NCI-H1092 (cell line): Measurements from ENCODE around the gene LRRC3C.
"Not testable (repeated sequence)": the region's sequence is repeated elsewhere in the genome, so short reads cannot be mapped to it uniquely, and the experiment has no call there.

ENCODE experiments used
- DNase-seq: peaks from one replicate; lab custom pipeline; 2025; lab: John Stamatoyannopoulos, UW

LRRC3C gene

DNA sequence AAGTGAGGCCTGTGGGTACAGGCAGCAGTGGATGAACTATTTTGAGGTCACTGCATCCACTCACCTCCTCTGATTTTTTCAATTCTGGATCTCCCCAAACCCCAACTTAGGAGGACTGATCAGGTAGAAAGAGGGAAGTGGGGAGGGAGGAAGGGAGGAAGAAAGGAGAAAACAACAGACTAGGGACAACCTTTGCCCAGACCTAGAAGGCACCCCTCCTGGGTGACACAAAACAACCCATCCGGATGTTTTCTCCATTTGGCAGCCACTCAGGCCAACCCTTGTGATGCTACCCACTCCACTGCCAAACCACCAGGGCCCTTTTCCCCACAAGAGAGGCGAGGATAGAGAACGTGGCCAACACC is 2.9 kb upstream of the LRRC3C start:
- no peak for DNase-seq

DNA sequence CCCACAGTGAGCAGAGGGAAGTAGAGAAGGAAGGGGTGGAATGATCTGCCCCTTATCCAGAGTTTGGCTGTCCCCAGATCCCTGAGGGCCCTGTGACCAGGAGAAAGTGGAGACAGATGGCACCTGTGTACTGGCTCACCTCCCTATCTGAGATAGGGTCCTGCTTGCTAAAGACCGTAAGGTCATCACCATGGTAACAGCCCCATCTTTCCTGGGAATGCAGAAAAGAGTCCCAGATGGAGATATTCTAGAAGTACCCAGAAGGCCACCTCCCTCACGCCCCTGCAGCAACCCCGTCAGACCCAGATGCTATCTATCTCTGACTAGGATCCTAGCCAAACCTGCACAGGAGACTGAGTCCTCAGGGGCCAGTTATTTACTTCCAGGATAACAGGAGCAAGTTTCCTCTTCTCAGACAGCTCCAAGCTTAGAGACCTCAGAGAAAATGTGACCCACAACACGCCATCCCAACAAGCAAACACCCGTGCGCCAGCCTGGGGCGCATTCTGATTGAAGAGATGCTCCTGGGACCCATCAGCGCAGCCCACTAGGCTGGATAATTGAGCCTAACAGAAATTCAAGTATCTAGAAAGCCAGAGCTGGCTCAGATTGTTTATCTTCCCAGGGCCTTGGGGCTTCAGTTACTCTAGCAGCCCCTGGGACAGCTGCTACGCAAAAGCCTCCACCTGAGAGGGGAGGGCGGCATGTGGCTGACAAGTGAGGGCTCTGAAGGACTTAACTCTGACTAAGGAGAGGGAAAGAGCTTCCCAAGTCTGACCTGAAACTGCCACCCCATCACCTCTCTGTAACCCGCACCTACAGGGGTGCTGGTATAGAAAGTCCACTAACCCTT is 2.0 kb upstream of the LRRC3C start:
- DNase-seq, result no peak

DNA sequence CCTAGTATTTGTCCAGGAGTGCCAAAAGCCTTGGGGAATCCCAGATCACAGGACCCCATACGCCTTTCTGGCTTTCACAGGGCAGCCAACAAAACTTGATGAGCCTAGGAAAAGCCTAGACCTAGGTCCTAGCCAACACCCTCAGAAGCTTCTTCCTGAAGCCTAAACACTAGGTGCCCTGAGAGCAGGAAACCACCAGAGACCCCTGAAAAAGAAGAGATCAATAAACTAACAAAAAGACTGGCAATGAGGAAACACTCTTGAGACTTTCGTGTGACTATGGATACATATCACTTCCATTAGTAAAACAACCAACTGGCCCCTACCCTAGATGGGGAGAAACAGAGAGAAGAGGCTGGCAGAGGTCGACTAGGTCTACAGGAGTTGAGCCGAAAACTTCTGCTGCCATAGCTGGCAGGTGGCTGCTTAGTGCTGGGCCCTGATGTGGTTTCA is 1.4 kb upstream of the LRRC3C start:
- DNase-seq, result no peak

DNA sequence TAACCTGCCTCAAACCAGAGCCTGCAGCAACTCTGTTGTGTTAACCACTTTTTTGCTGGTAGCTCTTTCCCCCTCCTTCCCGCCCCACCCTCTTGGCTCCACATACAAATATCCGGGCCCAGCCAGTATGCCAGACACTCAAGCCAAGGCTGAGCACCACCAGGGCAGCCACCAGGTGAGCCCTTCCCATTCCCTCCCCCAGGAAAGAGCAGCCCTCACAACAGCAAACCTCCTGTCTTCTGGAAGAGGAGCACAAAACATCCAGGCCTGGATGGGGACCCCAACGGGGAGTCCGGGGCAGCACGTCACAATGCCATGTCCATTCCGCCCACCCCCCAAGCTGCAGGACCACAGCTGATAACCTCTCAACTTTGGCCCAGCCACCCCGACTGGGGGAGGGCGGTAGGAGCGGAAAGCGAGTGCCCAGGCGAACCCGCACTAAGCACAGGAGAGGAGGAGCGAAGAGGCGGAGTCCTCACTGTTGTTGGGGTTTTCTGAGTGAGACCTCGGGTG is 888 bp upstream of the LRRC3C start:
- no peak for DNase-seq

DNA sequence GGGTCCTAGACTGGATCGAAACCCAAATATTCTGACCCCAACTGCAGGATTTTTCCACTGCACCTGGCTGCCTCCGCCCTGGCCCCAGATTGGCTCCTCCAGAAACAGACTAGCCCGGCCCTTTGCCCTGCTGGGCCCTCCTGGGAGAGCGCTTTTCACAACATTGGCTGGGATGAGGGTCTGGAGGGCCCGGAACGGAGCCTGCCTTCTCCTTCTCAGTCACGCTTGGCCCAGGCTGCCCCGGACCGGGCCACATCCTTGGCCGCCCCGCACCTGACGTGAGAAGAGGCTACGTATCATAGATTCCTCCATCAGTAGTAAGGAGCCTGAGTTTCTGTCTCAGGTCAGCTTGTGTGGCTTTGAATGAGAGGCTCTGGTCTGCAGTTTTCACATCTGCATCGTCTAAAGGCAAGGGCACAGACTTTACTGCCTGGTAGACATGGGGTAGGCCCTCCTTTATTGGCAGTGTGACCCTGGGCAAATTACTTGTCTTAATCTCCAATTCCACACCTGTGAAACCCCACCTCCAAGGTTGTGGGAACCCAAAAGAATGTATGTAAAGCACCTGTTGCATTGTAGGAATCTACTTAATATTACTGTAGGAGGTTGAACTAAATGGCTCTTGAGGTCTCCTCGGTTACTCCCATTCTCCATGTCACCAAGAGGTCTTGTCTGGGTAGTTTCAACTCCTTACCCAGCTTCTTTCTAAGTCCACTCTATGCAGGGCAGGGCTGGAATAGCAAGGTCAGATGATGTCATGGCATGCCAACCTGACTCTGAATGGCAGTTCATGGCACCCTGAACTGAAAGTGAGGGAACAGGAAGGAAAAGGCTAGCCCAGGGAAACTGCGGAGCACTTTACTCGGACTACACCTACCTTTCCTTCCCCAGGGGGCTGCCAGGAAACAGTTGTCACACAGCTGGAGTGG is 661 bp downstream of the LRRC3C start:
- DNase-seq, result no peak

DNA sequence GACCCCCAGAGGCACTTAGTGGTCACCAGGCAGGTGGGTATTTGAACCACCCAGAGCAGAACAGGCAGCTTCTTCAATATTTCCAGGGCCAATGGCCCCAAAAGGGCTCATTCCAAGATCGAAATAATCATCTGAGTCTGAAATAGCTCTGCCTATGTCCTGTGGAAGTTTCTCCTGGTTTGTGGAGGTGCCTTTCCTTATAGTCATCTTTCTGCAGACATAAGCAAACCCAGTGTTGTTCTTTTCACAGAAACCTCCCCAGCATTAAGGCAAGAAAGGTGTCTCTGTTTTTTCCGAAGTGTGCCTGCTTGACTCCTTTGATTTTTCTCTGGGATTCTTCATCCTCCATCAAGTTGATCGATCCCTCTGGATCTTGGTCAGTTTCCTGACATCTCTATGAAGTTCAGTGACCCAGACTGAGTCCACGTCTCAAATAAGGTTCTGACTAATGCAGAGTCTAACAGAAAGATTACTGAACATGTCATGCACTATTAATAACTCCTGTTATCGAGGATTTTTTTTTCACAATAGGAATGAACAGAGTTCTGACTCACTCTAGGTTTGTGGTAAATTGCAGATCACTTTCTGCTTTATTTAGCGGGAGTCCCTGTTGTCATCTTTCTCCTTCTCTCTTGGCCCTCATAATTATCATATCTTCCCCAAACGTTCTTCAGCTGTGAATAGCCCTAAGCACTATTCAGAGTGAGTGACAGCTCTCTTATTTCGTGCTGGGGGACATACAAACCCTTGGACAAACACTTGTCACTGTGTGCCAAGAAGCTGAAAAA is 1.5 kb downstream of the LRRC3C start:
- no peak for DNase-seq

DNA sequence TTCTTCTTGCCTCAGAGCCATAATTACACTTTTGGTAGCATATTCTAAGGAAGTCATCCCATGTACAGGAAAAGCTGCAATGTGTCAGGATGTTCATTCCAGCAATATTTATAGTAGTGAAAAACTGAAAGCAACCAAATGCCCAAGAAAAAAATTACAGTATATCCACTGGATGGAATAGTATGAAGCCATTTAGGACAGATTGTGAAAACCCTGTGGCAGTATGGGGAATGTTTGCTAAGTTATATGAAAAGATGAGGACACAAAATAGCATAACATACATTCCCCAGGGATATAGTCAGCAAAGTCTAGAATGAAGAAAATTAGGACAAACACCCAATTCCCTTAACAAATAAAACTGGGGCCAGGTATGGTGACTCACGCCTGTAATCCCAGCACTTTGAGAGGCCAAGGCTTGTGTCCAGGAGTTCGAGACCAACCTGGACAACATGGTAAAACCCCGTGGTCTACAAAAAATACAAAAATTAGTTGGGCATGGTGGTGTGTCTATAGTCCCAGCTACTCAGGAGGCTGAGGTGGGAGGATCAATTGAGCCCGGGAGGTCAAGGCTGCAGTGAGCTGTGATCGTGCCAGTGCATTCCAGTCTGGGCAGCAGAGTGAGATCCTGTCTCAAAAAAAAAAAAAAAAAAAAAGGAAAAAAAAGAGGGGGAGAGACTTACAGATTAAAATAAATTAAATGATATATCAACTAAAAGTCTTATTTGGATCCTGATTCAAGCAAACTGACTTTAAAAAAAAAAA is 2.3 kb downstream of the LRRC3C start:
- DNase-seq, result no peak

DNA sequence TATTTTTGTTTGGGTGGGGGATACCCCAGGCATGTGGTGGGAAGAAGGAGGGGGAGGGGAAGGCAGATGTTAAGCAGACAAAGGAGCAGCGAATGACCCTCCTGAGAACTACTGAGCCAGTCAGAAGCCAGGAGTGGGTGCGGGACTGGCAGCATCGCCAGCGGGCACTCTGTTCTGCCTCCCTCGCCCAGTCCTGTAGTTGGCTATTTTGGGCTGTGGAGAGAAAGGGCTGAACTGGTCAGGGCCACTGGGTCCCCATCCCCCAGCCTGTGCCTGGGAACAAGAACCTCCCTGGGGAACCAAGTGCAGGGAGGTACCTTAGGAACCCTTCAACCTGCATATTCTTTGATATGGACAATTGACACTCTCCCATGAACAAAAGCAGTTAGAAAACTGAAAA is 6.4 kb downstream of the LRRC3C start:
- DNase-seq, result no peak

DNA sequence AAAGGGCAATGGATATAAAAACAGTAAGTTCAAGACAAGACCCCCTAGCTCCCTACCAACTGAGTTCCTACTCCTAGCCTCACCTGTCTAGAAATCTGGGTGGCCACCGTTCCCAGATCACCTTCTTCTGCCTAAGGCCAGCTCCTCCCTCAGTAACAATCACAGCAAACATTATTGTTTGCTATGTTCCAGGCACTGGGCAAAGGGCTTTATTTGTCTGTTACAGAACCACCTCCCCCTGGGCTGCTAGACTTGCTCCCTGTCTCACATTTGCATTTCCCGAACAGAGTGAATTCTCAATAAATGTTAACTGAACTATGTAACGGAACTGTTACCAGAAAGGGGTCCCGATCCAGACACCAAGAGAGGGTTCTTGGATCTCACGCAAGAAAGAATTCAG is 6.8 kb downstream of the LRRC3C start:
- no peak for DNase-seq

DNA sequence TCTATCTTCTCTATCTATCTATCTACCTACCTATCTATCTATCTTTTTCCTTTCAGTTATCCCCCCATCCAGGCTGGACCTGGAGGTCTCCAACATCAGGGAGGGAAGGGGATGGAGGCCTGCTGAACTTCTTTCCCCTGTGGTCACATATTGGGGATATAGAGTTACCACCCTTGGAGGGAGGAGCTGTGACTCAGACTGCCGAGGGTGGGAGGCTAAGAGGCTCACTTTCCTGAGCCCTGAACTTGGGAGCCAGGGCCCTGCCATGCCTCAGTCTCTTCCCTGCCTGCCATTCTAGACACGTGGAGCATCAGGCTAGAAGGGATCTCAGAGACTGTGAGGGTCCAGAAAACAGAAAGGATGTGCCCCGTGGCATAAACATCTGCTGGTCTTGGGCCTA is 8.4 kb downstream of the LRRC3C start:
- DNase-seq, result no peak

DNA sequence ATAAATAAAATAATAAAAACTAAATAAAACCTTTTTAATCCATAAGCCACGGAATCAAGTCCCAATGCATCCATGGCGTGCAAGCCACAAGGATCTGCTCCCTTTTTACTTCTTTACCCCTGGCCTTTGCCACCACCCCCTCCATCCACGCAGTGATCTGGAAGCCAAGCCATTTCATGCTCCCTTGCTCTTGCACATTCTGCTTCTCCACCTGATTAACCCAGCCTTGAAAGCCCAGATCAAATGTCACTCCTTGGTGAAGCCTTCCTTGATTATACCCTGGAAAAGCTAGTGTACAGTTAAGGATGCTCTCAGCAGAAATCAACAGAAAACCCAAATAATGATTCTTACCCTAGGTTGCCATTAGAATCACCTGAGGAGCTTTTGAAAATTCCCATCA is 9.9 kb downstream of the LRRC3C start:
- no peak for DNase-seq

DNA sequence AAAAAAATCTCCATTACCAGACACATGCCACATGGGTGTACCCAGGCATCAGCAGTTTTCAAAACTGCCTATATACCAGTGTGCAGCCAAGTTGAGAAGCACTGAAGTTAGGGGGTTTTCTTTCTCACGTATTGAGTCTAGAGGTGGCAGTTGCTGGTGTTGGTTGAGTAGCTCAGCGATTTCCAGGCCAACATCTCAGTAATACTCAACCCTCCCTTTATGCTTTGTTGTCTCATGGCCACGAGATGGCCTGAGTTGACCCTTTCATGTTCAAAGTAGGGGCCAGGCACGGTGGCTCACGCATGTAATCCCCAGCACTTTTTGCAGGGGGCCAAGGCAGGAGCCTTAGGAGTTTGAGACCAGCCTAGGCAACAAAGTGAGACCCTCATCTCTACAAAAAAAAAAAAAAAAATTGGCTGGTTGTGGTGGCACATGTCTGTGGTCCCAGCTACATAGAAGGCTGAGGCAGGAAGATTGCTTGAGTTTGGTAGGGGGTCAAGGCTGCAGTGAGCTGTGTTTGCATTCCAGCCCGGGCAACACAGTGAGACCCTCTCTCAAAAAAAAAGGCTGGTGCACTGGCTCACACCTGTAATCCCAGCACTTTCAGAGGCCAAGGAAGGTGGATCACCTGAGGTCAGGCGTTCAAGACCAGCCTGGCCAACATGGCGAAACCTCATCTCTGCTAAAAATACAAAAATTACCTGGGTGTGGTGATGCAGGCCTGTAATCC is 10.8 kb downstream of the LRRC3C start:
- DNase-seq, result no peak

DNA sequence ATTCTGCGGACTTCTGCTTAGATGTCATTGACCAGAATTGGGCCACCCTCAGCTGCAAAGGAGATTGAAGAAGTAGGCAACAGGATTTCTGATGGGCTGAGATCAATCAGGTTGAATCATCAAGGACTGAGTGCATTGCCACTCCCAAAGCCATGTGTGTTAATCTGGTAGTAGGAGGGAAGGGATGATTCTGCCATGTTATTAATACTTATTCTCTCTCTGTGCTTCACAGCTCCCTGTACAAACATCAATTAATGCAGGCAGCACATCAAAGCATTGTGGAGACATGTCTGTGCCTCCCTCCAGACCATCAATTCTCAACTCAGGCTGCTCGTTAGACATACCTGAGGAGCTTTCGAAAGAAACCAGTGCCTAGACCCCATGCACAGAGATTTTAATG is 11.6 kb downstream of the LRRC3C start:
- no peak for DNase-seq

DNA sequence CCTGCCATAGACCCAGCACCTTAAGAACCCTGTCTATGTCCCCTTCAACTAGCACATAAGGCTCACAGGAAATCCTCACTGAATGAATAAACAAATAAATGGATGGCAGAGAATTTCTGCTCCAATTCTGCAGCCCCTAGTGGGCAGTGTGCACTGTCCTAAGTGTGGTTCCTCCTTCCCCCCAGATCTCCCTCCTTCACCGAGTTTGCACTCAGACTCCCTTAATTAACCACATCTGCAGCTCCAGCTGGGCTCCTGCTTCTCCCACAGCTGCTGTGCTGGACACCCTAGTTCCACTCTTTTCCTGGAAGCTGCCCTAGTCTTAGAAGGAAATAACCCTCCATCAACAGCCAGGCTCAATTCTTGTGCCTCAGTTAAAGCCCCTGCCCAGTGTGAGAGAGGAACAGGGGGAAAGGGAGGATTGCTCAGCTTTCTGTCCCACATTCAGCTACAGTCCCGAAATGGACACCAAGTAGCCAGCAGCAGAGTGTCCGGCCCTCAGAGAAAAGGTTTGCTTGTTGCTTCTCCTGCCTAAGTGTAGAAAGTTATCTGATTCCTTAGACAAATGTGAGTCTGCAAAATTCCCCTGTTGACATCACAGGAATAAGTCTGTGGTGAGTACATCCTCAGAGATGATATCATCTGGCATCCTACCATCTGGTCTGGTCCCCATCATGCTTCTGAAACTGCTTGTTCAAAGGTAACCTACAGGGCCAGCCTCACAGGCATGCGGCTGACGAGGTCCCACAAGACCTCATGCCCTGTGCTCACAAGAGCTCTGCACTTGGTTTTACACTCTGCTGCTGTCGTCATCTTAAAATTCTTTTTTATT is 12.3 kb downstream of the LRRC3C start:
- DNase-seq, result no peak

DNA sequence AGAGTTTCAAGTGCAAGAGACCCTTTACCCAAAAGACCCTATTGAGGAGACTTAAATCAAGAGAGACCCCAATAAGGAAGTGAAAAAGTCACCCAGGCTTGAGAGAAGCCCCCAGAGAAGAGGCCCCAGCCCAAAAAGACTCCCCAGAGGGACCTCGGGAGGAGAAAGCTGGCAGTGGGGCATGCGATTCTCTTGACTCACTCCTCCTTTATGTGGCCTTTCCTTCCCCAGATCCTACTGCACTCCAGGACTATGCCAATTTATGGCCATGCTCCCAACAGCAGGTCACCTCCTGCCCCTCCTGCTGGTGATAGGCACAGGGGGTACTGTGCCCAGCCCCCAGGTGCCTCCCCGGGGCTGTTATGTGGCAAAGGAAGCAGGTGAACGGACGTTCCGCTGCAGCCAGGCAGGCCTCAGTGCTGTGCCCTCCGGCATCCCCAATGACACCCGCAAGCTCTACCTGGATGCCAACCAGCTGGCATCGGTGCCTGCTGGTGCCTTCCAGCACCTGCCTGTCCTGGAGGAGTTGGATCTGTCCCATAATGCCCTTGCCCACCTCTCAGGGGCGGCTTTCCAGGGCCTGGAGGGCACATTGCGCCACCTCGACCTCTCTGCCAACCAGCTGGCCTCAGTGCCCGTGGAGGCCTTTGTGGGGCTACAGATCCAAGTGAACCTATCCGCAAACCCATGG is 16.3 kb downstream of the LRRC3C start:
- no peak for DNase-seq

DNA sequence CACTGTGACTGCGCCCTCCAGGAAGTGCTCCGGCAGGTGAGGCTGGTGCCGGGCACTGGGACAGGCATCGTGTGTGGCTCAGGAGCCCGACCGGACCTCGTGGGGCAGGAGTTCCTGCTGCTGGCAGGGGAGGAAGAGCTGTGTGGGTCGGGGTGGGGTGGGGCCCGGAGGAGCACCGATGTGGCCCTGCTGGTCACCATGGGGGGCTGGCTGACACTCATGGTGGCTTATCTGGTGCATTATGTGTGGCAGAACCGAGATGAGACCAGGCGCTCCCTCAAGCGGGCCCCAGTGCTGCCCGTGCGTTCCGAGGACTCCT is 16.8 kb downstream of the LRRC3C start:
- no peak for DNase-seq

DNA sequence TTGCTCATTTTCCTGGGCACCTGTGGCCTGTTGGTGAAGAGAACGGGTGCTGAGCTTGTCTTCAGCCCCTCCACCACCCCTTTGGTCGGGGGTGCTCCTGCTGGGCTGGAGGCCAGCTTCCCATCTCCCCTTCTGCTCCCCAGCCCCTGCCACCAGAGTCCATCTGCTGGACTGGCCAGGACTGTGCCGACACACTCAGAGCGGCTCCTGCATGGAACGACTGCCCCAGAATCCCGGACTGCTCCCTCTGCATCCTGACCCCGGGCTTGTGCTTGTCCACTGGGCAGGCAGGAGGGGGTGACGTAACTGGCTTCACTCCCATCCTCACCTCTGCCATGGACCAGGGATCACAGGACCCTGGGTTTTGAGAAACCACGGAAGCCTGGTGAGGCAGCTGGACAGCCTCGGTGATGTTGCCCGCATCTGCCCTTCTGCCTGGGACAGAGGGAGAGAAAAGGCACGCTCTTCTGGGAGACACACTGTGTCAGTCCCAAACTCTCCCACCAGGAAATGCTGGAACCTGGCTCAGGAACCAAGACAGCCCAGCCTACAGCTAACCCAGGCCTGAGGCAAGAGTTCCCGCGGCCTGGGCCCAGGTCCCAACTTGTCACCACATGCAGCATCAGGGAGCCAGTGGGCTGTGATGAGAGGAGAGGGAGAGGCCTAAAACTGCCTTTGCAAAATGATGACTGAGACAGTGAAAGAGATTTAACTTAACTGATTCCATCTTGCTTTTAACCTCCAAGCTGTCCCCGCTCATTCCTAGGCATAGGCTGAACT is 19.2 kb downstream of the LRRC3C start:
- no peak for DNase-seq

DNA sequence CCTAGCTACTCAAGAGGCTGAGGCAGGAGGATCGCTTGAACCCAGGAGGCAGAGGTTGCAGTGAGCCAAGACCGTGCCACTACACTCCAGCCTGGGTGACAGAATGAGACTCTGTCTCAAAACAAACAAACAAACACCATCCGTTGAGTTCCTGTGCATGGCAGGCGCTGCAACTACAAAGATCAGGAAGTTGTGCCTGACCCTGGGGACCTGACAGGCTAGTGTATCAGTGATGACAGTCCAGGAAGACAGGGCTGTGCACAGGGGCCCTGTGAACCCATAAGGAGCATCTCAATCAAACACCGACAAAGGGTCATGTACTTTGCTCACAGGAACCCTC is 20.9 kb downstream of the LRRC3C start:
- not testable (repeated sequence) for DNase-seq

DNA sequence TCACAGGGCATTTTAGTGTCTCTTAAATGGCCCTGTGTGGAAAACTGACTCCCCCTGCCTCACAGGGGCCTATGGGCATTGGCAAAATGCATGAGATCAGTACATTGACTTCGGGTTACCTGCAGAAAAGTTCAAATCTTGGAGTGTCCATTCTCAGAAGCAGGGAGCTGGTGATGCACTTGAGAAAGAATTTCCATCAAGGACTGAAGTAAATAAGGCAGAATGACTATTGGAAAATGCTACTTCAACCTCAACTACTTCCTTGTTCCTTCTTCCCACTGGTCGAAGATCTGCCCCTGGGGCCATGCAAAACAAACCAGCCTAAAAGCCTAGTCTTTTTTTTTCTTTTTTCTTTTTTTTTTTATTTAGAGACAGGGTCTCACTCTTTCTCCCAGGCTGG is 21.5 kb downstream of the LRRC3C start:
- no peak for DNase-seq
